ENCODE measurements around the gene ESRRA.

GRCh38 chr11:64295760-64296159 lies 9.6 kb upstream of the ESRRA start:
- TF ChIP-seq, protein P1, sequence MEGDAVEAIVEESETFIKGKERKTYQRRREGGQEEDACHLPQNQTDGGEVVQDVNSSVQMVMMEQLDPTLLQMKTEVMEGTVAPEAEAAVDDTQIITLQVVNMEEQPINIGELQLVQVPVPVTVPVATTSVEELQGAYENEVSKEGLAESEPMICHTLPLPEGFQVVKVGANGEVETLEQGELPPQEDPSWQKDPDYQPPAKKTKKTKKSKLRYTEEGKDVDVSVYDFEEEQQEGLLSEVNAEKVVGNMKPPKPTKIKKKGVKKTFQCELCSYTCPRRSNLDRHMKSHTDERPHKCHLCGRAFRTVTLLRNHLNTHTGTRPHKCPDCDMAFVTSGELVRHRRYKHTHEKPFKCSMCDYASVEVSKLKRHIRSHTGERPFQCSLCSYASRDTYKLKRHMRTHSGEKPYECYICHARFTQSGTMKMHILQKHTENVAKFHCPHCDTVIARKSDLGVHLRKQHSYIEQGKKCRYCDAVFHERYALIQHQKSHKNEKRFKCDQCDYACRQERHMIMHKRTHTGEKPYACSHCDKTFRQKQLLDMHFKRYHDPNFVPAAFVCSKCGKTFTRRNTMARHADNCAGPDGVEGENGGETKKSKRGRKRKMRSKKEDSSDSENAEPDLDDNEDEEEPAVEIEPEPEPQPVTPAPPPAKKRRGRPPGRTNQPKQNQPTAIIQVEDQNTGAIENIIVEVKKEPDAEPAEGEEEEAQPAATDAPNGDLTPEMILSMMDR (IDR thresholded peaks at IDR 0.05) = no peak
- TF ChIP-seq POLR2A (IDR thresholded peaks at IDR 0.05) = no peak

All from Peyer's patch (tissue), 4 donors.